HepG2 (cell line): ENCODE measurements around the gene SEC14L5. TPM values are rescaled to one million over a fixed set of nuclear protein-coding genes. Genes with fewer than 3 reads are reported as not detected.

Experiments used
- CBX2 ChIP-seq, 2 experiments: fragments of 200-600 bp in 1 of 2; sonication (generic); formaldehyde crosslinking in 1 of 2; IDR thresholded peaks; 2 replicates each; pipeline versions ENCODE4 v1.7.0 to v1.8.1; 2018 to 2022; ENCODE audit warnings: low read depth in 2 of 2, low read length in 1 of 2, mild to moderate bottlenecking in 1 of 2, missing genetic modification reagents in 1 of 2
- DR1 ChIP-seq: sonication (generic); formaldehyde crosslinking; IDR thresholded peaks from 2 replicates; pipeline ENCODE4 v1.8.0; 2021; ENCODE audit warnings: mild to moderate bottlenecking, missing genetic modification reagents, inconsistent platforms
- EHMT2 ChIP-seq: fragments of 200-600 bp; sonication (generic); IDR thresholded peaks from 2 replicates; pipeline ENCODE4 v1.7.0; 2017; ENCODE audit warnings: antibody characterized with exemption, low read depth, low read length, borderline replicate concordance
- EZH2 ChIP-seq: conservative IDR thresholded peaks from 2 replicates; pipeline ENCODE4 v1.6.1; 2012; ENCODE audit warnings: mild to moderate bottlenecking, low read depth, low read length, moderate library complexity
- FOSL1 ChIP-seq: sonication (generic); formaldehyde crosslinking; IDR thresholded peaks from 2 replicates; pipeline ENCODE4 v1.9.0; 2021; ENCODE audit warnings: missing genetic modification reagents, borderline replicate concordance
- KDM4B ChIP-seq: sonication (generic); formaldehyde crosslinking; IDR thresholded peaks from 2 replicates; pipeline ENCODE4 v1.4.0; 2020; ENCODE audit warnings: missing genetic modification reagents
- KDM6A ChIP-seq: IDR thresholded peaks from 2 replicates; pipeline ENCODE4 v1.6.1; 2016; ENCODE audit warnings: low read depth
- KLF11 ChIP-seq: IDR thresholded peaks from 2 replicates; pipeline ENCODE4 v1.6.1; 2016; ENCODE audit warnings: missing compliant biosample characterization
- NFYC ChIP-seq: IDR thresholded peaks from 2 replicates; pipeline ENCODE4 v1.6.1; 2016; ENCODE audit warnings: missing genetic modification reagents, missing compliant biosample characterization
- PHF21A ChIP-seq: sonication (generic); formaldehyde crosslinking; IDR thresholded peaks from 2 replicates; pipeline ENCODE4 v1.5.0; 2020; ENCODE audit warnings: mild to moderate bottlenecking, missing genetic modification reagents
- POLR2AphosphoS2 ChIP-seq: IDR thresholded peaks from 2 replicates; pipeline ENCODE4 v1.6.1; 2011; ENCODE audit warnings: low read depth, low read length, improper control_type of control experiment
- RFXANK ChIP-seq: IDR thresholded peaks from 2 replicates; pipeline ENCODE4 v1.6.1; 2016
- SKI ChIP-seq: fragments of 450-650 bp; IDR thresholded peaks from one replicate; pipeline ENCODE4 v1.6.1; 2018; ENCODE audit warnings: mild to moderate bottlenecking; ENCODE audit not compliant: partially characterized antibody
- SNAPC2 ChIP-seq: sonication (generic); formaldehyde crosslinking; IDR thresholded peaks from 2 replicates; pipeline ENCODE4 v1.8.1; 2022; ENCODE audit warnings: mild to moderate bottlenecking, missing genetic modification reagents
- ZFP1 ChIP-seq: IDR thresholded peaks from 2 replicates; pipeline ENCODE4 v1.6.1; 2016
- ZNF136 ChIP-seq: sonication (generic); formaldehyde crosslinking; IDR thresholded peaks from 2 replicates; pipeline ENCODE4 v1.8.1; 2022; ENCODE audit warnings: low read depth, mild to moderate bottlenecking, moderate library complexity, missing genetic modification reagents
- ZNF253 ChIP-seq: sonication (generic); formaldehyde crosslinking; IDR thresholded peaks from 2 replicates; pipeline ENCODE4 v1.8.0; 2022; ENCODE audit warnings: mild to moderate bottlenecking, missing genetic modification reagents, borderline replicate concordance
- ZNF263 ChIP-seq: sonication (generic); formaldehyde crosslinking; IDR thresholded peaks from 2 replicates; pipeline ENCODE4 v1.4.0; 2020; ENCODE audit warnings: missing genetic modification reagents
- ZNF432 ChIP-seq: sonication (generic); formaldehyde crosslinking; IDR thresholded peaks from 2 replicates; pipeline ENCODE4 v1.5.0; 2020; ENCODE audit warnings: missing genetic modification reagents, mild to moderate bottlenecking, borderline replicate concordance
- ZNF446 ChIP-seq: sonication (generic); formaldehyde crosslinking; IDR thresholded peaks from 2 replicates; pipeline ENCODE4 v1.5.0; 2020; ENCODE audit warnings: mild to moderate bottlenecking, missing genetic modification reagents
- ZNF546 ChIP-seq: sonication (generic); formaldehyde crosslinking; conservative IDR thresholded peaks from 2 replicates; pipeline ENCODE4 v1.8.1; 2023; ENCODE audit warnings: mild to moderate bottlenecking, missing genetic modification reagents
- ZNF749 ChIP-seq: sonication (generic); formaldehyde crosslinking; IDR thresholded peaks from 2 replicates; pipeline ENCODE4 v1.8.0; 2022; ENCODE audit warnings: mild to moderate bottlenecking, missing genetic modification reagents, moderate library complexity, borderline replicate concordance
- polyA plus RNA-seq, 8 experiments: library from polyadenylated mRNA; depleted of rRNA in 3 of 8; stranded (reverse) in 7 of 8; unstranded in 1 of 8; fragments of >200 nt; fragmentation: Illumina TruSeq in 4 of 8; extraction: Trizol in 4 of 8; gene quantifications; 2 replicates each; pipeline versions ENCODE4 v1.2.1 to v1.2.3, GENCODE V29; 2011 to 2016; ENCODE audit warnings: low read depth in 4 of 8, missing spikeins in 1 of 8, mixed read lengths in 1 of 8; ENCODE audit not compliant: insufficient read depth in 1 of 8
- total RNA-seq, 5 experiments: library from RNA; depleted of rRNA; stranded (reverse); fragments of >200 nt; fragmentation: Illumina TruSeq; extraction: Trizol; gene quantifications; 2 replicates each; pipeline ENCODE4 v1.2.3, GENCODE V29; 2016; ENCODE audit warnings: low read depth in 1 of 5
- TF ChIP-seq, protein P1 (sequence below): sonication (generic); formaldehyde crosslinking; IDR thresholded peaks from 2 replicates; pipeline ENCODE4 v1.8.0; 2022; ENCODE audit warnings: mild to moderate bottlenecking, missing genetic modification reagents
- TF ChIP-seq, protein P2 (sequence below): sonication (generic); formaldehyde crosslinking; IDR thresholded peaks from 2 replicates; pipeline ENCODE4 v1.8.1; 2023; ENCODE audit warnings: mild to moderate bottlenecking, moderate library complexity, missing genetic modification reagents
- TF ChIP-seq, protein P3 (sequence below): sonication (generic); formaldehyde crosslinking; IDR thresholded peaks from 2 replicates; pipeline ENCODE4 v1.5.0; 2020; ENCODE audit warnings: missing genetic modification reagents, mild to moderate bottlenecking, borderline replicate concordance
- TF ChIP-seq, protein P4 (sequence below): sonication (generic); formaldehyde crosslinking; IDR thresholded peaks from 2 replicates; pipeline ENCODE4 v1.5.0; 2020; ENCODE audit warnings: mild to moderate bottlenecking, missing genetic modification reagents

SEC14L5 gene
- total and polyA plus RNA-seq, 2 of the 13 experiments (the other 11 are each of a cell fraction or from before 2014, with no cell fraction given): 0.40 to 0.42 TPM

DNA sequence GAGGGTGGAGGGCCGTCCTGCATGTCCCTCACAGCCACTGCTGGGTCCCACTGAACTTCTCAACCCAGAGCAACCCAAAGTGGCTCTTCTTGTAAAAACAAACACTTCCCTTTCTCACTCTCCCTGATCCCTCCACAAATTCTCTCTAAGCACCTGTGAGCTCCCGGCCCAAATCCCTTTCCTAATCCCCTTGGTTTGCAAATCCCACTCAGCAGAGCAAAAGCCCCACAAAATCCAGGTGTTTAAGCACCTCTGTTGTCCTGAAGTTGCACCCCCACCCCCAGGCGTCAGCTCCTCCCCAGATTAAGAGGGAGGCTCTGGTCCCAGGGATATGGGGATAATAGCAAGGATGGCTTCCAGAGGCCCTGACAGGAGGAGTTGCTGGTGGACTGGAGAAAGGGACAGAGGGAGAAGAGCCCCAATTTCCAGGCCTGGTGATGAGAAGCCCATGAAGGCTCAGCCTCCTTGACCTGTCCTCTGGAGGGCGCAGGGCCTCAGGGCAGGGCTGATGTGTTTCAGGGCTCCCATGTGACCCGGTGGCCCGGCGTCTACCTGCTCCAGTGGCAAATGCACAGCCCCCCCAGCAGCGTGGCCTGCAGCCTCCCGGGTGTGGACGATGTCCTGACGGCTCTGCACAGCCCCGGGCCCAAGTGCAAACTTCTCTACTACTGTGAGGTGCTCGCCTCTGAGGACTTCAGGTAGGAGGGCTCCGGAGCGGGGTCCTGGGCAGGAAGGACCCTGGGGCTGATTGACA is 52.6 kb downstream of the SEC14L5 start (continued):
- TF ChIP-seq ZNF136 (0 out of 2 replicates have a peak, but pooled peaks have one; percentile 34), RFXANK (CRISPR knock-in tag) (no peak), ZNF546 (CRISPR knock-in tag) (0 out of 2 replicates have a peak, but pooled peaks have one; percentile 50), KDM6A (no peak), ZNF749 (CRISPR knock-in tag) (no peak), KDM4B (CRISPR knock-in tag) (no peak), DR1 (no peak), CBX2 (IDR thresholded peaks at IDR 0.05; ENCODE audit: low read depth, low read length) (no peak), CBX2 (CRISPR knock-in tag; IDR thresholded peaks at IDR 0.05; ENCODE audit: low read depth) (no peak), NFYC (no peak), SNAPC2 (CRISPR knock-in tag) (no peak), FOSL1 (CRISPR knock-in tag) (no peak), ZNF432 (CRISPR knock-in tag) (no peak), ZNF446 (CRISPR knock-in tag) (no peak), KLF11 (no peak), SKI (no peak), POLR2AphosphoS2 (no peak), EHMT2 (no peak), EZH2 (no peak), ZFP1 (CRISPR knock-in tag) (no peak), ZNF253 (CRISPR knock-in tag) (no peak), PHF21A (no peak), ZNF263 (CRISPR knock-in tag) (no peak)
- TF ChIP-seq, protein P1, sequence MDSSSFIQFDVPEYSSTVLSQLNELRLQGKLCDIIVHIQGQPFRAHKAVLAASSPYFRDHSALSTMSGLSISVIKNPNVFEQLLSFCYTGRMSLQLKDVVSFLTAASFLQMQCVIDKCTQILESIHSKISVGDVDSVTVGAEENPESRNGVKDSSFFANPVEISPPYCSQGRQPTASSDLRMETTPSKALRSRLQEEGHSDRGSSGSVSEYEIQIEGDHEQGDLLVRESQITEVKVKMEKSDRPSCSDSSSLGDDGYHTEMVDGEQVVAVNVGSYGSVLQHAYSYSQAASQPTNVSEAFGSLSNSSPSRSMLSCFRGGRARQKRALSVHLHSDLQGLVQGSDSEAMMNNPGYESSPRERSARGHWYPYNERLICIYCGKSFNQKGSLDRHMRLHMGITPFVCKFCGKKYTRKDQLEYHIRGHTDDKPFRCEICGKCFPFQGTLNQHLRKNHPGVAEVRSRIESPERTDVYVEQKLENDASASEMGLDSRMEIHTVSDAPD (CRISPR knock-in tag): no peak
- TF ChIP-seq, protein P2, sequence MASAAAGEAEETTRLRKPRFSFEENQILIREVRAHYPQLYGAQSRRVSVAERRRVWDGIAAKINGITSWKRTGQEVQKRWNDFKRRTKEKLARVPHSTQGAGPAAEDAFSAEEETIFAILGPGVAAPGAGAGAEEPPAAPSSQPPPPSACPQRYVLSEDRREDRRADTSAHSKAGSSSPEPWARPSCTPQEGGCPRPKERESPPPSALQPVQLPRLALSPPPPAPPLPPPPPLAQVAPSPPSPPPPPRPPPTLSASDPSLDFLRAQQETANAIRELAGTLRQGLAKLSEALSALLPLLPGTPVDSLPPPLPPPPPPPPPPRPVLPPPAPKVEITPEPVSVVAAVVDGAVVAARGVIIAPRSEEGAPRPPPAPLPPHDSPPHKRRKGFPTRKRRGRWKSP (CRISPR knock-in tag): no peak
- TF ChIP-seq, protein P3, sequence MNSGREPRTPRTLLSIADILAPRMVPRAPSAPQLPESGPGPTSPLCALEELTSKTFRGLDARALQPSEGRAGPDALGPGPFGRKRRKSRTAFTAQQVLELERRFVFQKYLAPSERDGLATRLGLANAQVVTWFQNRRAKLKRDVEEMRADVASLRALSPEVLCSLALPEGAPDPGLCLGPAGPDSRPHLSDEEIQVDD (CRISPR knock-in tag): peak; percentile 67; the same call in 1 of the 2 replicates
- TF ChIP-seq, protein P4, sequence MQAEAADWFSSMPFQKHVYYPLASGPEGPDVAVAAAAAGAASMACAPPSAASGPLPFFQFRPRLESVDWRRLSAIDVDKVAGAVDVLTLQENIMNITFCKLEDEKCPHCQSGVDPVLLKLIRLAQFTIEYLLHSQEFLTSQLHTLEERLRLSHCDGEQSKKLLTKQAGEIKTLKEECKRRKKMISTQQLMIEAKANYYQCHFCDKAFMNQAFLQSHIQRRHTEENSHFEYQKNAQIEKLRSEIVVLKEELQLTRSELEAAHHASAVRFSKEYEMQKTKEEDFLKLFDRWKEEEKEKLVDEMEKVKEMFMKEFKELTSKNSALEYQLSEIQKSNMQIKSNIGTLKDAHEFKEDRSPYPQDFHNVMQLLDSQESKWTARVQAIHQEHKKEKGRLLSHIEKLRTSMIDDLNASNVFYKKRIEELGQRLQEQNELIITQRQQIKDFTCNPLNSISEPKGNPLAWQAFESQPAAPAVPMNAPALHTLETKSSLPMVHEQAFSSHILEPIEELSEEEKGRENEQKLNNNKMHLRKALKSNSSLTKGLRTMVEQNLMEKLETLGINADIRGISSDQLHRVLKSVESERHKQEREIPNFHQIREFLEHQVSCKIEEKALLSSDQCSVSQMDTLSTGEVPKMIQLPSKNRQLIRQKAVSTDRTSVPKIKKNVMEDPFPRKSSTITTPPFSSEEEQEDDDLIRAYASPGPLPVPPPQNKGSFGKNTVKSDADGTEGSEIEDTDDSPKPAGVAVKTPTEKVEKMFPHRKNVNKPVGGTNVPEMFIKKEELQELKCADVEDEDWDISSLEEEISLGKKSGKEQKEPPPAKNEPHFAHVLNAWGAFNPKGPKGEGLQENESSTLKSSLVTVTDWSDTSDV (CRISPR knock-in tag): no peak
